ENCODE measurements around the gene KCND3.

Gene KCND3

DNA sequence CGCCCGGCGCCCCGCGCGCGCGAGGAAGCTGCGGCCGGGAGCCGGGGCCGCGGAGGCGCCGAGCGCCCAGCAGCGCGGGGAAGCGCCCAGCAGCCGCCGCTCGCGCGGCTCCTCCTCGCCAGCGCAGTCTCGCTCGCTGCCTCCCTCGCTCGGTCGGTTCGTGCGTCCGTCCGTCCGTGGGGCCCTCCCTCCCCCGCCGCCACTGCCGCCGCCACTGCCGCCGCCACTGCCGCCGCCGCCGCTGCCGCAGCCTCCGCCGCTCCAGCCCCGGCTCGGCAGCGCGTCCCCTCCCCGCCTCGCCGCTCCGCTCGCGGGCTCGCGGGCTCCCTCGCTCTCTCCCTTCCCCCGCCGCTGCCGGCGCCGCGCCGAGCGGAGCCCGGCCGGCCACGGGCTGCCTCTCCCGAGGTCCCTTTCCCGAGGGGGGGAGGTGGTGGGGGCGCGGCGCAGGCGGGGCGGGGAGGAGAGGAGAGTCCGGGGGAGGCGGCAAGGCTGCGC, at the start of gene KCND3:
KCND3 (minus strand) TSS at position 138 of the 495 bp plus-strand sequence.
- TF ChIP-seq ZNF274 (IDR thresholded peaks at IDR 0.05; ENCODE audit: low read depth, low read length) = no peak
- H3K4me3 ChIP-seq (ENCODE audit: low read length) = peak within 1 kb of the TSS; percentile 7; the same call in 1 of the 2 replicates

DNA sequence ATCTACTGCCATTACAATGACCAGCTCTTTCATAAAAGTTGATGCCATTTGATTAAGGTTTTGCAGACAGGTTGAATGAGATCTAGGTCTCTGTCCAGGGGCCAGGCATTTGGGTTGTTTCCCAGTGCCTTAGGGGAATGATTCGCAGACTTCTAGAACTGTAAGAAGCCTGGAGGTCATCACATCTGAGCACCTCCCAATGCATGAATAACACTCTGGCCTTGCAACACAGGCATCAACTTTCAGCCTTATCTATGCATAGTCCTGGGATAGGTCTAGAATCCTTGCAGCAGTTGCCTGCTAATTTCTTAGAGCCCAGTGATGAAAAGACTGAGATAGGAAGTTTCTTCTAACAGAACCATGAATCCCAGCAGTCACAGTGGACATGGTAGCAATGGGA, 44.8 kb upstream of the KCND3 start:
- H3K4me3 ChIP-seq (ENCODE audit: low read length) = no peak overlapping the region
- TF ChIP-seq ZNF274 (IDR thresholded peaks at IDR 0.05; ENCODE audit: low read depth, low read length) = no peak

DNA sequence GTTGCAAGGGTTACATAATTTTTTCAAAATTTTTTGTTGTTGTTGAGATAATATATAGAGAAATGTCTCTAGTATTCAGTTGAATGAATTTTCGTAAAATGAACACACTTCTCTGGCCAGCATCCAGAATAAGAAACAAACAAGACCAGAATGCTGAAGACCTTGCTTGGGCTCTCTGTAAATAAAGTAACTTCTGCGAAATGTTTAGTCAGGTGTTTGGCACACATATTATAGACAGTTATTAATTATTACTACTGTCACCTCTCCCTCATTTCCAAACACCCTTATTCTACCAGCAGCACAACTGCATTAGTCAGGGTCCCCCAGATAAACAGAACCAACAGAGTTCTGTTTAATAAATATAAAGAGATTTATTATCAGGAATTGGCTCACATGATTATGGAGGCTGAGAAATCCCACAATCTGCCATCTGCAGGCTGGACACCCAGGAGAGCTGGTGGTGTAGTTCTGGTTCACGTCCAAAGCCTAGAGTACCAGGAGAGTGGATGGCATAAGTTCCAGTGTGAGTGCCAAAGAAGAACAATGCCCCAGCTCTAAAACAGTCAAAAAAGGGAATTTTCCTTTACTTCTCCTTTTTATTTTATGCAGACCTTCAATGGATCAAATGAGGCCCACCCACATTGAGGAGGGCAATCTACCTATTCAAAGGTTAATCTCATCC, 44.1 kb upstream of the KCND3 start:
- no peak for TF ChIP-seq ZNF274 (IDR thresholded peaks at IDR 0.05; ENCODE audit: low read depth, low read length)
- no peak overlapping the region for H3K4me3 ChIP-seq (ENCODE audit: low read length)

DNA sequence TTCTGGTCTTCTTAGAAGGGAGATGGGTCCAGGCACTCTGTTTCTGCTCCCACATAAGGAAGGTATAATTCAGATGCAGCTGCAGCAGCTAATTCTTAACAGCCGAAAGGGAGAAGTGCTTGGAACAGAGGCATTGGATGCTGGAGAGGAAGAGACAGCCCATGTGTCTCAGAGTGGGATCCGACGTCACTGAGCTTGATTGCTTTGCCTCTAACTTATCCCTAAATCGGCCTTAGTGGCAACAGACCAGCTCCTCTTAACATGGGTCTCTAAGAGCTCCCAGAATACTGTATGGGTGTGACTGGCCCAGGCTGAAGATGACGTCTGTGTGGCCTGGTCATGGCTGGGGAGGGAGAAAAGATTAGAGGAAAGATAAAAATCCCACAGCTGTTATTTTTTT, 40.7 kb upstream of the KCND3 start:
- H3K4me3 ChIP-seq (ENCODE audit: low read length) = no peak overlapping the region
- no peak for TF ChIP-seq ZNF274 (IDR thresholded peaks at IDR 0.05; ENCODE audit: low read depth, low read length)

DNA sequence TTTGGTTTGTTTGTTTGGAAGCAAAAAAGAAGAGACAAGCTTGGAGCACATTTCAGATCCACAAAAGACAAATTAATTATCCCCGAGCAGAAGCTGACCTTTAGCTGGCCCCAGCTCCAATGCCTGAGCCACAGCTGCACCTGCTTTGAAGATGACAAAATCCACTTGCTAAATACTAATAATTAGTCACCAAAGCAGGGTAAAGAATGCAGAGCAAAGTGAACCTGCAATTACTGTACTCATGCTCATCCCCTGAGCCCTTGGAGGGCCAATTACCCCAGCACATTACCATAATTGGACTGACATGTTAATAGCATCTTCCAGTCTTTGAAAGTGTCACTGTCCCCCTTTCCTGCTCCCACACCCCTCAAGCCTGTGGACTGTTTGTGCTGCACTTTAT, 38.2 kb upstream of the KCND3 start:
- H3K4me3 ChIP-seq (ENCODE audit: low read length) = no peak overlapping the region
- no peak for TF ChIP-seq ZNF274 (IDR thresholded peaks at IDR 0.05; ENCODE audit: low read depth, low read length)

DNA sequence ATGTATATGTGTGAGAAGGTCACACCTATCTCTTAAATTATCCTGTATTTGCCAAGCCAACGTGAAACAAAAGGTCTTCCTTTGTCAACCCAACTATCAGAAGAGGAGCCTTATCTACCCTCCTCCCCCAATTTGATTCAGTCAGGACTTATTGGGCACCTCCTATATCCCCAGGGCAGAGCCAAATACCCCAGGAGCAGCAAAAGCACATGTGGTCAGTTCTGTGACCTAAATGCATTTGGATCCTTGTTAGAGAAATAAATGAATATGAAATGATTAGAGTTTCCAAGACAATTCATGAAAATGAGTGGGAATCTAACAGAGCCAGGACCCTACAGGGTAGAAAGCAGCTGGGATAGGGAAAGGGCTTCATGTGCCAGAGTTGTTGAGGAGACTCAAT, 37.0 kb upstream of the KCND3 start:
- TF ChIP-seq ZNF274 (IDR thresholded peaks at IDR 0.05; ENCODE audit: low read depth, low read length) = no peak
- H3K4me3 ChIP-seq (ENCODE audit: low read length) = no peak overlapping the region

DNA sequence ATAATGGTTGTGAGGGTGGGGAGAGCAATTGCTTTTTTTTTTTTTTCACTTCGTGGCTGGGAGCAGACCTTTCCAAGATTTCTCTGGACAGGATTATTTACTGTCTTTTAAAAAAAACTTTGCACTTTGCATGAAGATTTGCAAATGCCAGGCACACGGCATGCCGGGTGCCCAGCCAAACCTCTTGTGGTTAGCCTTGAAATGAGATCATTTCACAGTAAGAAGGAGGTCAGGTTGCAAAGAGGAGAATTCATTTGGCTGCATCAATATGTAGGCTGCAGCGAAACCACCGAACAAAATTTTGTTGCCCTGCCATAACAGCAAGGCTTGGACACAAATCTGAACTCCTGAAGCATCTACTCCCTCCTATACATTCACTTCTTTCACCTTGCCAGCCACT, 36.5 kb upstream of the KCND3 start:
- TF ChIP-seq ZNF274 (IDR thresholded peaks at IDR 0.05; ENCODE audit: low read depth, low read length) = no peak
- no peak overlapping the region for H3K4me3 ChIP-seq (ENCODE audit: low read length)

DNA sequence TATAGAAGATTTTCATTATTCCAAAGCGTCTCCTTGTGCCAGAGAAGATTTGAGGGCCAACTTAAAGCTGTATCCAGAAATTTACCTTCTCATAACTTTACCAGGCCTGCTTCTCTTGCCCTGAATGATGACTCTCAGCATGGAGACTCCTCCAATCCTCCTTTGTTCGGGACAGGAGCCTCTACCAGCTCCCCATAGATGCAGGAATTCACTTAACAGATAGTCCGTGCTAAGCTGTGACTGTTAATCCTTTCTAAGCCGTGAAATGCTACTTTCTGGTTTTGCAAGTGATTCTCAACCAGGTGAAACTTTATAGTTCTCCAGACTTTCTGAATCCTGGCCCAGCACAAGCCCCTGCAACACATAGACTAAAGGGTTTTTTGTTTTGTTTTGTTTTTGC, 31.8 kb upstream of the KCND3 start:
- no peak overlapping the region for H3K4me3 ChIP-seq (ENCODE audit: low read length)
- no peak for TF ChIP-seq ZNF274 (IDR thresholded peaks at IDR 0.05; ENCODE audit: low read depth, low read length)

DNA sequence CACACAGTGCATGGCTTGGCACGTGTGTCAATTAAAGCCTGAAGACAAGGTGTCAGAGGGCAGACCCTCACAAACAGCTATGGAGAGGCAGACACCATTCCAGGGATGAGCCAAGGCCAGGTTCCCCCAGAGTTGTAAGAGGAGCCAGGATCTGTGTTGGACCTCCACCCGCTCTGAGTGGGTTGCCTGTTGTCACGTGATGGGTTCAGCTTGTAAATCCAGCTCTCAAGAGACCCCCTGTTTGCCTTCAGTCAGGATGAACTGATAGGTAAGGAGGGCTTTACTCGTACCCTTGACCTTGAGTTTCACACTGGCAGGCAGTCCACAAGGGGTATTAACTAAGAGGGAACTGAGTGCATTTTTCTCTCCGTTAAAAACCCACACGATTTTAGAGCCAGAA, 27.7 kb upstream of the KCND3 start:
- H3K4me3 ChIP-seq (ENCODE audit: low read length) = no peak overlapping the region
- TF ChIP-seq ZNF274 (IDR thresholded peaks at IDR 0.05; ENCODE audit: low read depth, low read length) = no peak

DNA sequence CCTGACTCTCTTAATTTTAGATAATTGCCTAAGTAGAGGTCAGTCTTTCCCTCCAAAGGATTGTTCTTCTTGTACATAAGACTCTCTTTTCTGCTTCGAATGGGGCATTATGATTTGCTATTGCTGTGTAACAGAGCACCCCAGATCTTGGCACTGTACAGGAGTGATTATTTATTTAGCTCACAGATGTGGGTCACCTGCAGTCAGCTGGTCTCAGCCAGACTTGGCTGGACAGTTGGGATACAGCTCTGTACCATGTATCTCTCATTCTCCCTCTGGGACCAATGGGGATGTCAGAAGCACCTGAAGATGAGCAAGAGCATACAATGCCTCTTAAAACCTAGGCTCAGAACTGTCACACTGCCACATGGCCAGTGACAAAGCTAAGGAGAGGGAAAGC, 23.4 kb upstream of the KCND3 start:
- H3K4me3 ChIP-seq (ENCODE audit: low read length) = no peak overlapping the region
- TF ChIP-seq ZNF274 (IDR thresholded peaks at IDR 0.05; ENCODE audit: low read depth, low read length) = no peak

DNA sequence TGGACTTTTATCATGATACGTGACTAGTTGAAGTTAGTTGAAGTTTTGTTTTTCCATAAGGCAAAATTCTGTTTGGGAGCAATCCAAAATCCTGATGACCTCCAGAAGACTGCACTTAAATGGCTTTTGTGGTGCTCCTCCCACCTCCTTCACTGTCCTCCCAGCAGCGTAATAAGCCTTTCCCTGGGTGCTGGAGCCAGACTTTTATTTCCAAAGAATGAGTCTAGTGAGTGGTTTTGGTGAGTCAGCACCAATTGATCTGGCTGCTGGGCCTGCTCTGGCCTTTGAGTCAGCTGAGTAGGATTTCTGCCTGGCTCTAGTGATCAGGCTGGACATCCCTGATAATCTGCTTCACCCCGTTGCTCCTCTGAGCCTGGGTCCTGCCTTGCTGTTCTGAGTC, 21.7 kb upstream of the KCND3 start:
- no peak overlapping the region for H3K4me3 ChIP-seq (ENCODE audit: low read length)
- no peak for TF ChIP-seq ZNF274 (IDR thresholded peaks at IDR 0.05; ENCODE audit: low read depth, low read length)

DNA sequence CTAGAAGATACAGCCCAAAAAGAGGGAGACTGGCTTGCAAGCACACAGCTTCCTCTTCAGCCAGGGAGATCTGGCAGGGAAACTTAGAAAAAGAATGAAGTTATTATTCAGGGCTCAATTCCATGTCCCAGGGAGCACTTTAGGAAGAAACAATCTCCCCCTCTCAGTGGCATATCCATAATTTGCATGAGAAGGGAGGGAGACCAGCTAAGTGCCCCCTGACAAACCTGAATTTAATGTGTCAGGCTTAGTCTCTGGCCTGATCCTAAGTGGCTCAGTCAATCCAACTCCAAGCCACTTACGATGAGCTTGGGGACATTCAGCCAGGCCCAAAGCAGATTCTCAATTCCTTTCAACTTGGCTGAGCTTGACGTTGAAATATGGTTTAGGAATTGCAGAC, 17.7 kb upstream of the KCND3 start:
- H3K4me3 ChIP-seq (ENCODE audit: low read length) = no peak overlapping the region
- TF ChIP-seq ZNF274 (IDR thresholded peaks at IDR 0.05; ENCODE audit: low read depth, low read length) = no peak

DNA sequence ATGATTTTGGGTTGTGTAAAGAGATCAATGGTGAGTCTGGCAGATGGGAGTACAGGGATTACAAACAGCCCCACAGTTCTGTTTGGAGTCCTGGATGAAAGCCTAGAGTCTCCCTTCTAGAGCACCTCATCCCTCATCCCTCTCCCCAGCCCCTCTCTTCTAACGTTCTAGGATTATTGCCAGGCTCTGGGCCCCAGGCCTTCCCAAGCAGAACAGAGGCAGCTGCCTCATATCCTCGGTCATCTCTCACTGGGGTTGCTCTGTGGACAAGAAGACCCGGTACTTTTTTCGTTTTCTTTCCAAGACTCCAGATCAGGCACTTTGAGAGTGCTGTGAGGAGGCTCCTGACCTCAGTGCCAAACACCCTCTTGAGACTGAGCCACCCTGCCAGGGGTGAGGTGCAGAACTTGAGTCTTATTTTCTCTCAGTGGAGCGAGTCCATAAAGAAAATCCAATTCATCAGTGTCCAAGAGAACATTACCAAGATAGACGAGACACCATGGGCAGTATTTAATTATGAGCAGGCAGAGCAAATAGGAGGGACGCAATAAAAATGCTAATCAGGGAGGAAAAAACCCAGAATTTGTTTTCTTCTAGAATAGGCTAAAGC, 17.1 kb upstream of the KCND3 start:
- no peak overlapping the region for H3K4me3 ChIP-seq (ENCODE audit: low read length)
- TF ChIP-seq ZNF274 (IDR thresholded peaks at IDR 0.05; ENCODE audit: low read depth, low read length) = no peak

DNA sequence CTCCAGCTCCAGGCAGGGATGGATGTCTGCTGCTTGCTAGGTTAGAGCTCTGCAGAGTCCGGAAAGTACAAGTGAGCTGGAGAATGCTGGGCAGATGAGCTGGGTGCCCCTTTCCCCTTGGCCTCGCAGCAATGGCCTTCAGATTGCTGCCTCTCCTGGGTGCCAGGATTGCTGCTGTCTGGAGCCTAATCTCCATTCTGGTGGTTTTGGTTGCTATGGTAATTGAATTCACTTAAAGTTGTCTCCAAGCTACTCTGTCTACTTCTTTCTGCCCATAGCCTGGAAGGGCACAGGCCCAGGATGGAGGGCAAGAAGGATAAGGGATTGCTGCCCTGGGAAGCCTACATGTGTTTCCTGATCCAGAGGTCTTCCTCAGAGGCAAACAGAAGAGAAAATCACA, 14.6 kb upstream of the KCND3 start:
- no peak for TF ChIP-seq ZNF274 (IDR thresholded peaks at IDR 0.05; ENCODE audit: low read depth, low read length)
- H3K4me3 ChIP-seq (ENCODE audit: low read length) = no peak overlapping the region

DNA sequence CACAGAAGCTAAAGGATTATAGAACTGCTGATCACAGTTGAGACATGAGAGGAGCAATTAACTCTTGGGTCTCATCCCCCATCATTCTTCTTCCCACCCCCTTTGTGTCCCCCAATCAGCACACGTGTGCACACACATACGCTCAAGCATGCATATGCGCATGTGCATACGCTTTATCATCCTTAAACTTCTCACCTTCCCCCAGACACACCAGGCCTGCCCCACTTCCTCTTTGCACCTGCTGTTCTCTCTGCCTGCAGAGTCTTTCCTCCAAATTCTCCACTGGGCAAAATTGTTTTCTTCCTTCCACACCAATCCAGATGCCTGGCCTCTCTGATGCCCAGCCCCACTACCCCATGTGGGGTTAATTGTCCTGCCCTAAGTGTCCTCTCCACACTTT, 13.0 kb upstream of the KCND3 start:
- H3K4me3 ChIP-seq (ENCODE audit: low read length) = no peak overlapping the region
- no peak for TF ChIP-seq ZNF274 (IDR thresholded peaks at IDR 0.05; ENCODE audit: low read depth, low read length)

DNA sequence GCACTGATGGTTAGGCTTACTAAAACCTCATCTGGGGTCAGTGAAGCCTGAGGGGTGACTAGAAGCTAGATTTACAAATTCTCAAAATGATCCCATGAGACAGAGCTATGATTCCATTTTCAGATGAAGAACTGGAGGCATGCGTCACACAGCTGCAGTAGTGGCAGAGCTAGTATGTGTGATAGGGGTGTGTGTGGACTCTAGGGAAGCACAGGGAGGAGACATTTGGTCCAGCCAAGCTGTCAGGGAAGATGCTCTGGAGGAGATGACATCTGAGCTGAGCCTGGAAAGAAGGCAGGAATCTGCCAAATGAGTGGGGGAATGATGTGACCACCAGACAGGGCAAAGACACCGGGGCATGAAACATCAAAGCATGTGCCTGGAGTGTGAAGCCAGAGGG, 12.0 kb upstream of the KCND3 start:
- TF ChIP-seq ZNF274 (IDR thresholded peaks at IDR 0.05; ENCODE audit: low read depth, low read length) = no peak

More for the DNA sequence above, 12.0 kb upstream of the KCND3 start:
- H3K4me3 ChIP-seq (ENCODE audit: low read length) = no peak overlapping the region

Measured in GM08714 (cell line).